ENCODE measurements around the gene ELP2. TPM values are rescaled to one million over a fixed set of nuclear protein-coding genes. Genes with fewer than 3 reads are reported as not detected.

Gene ELP2
- total and polyA plus RNA-seq, 2 donors (not counting 3 experiments of a cell fraction or from before 2014, with no cell fraction given) = 37.8 to 90.5 TPM

GRCh38 chr18:36101943-36102342 lies 27.8 kb upstream of the ELP2 start:
- no peaks in the 10 kb centered on the region for H3K79me2 ChIP-seq (ENCODE audit: control insufficient read depth, insufficient read depth, low read length)
- ChIA-PET CTCF (interaction anchor here (1.6 kb wide), 1 partner anchor 183 kb away, joined by 9 read pairs; no protein-coding TSS in a partner anchor), POLR2A (no interaction called here)
- H3K27ac ChIP-seq (ENCODE audit: insufficient read depth, low read depth, low read length) = no peak overlapping the region
- intact Hi-C loops (cut with micrococcal nuclease) (no loop called here), dilution Hi-C loops (cut with MboI; ENCODE audit: extremely low pct_ligation_motif_present, low sequenced_read_pairs) (no loop called here)
- no peaks in the 10 kb centered on the region for H3K9me1 ChIP-seq (replicated peaks; ENCODE audit: control insufficient read depth, extremely low read depth, insufficient read depth, low read length)
- no peaks in the 10 kb centered on the region for H3K4me1 ChIP-seq (ENCODE audit: control insufficient read depth, extremely low read depth, insufficient read depth, low read length)
- peaks cover 7 to 15% of the 10 kb centered on the region in 2 experiments for H3K27me3 ChIP-seq (ENCODE audit: control insufficient read depth in 2 of 2, insufficient read depth in 2 of 2, low read length in 2 of 2)
- H3K4me3 ChIP-seq (replicated peaks in 1 of 3; ENCODE audit: insufficient read depth in 1 of 3, low read depth in 1 of 3, low read length in 3 of 3) = no peak overlapping the region
- no peak for FAIRE-seq
- no peaks in the 10 kb centered on the region for H3K36me3 ChIP-seq (ENCODE audit: control insufficient read depth in 2 of 2, extremely low read depth in 1 of 2, insufficient read depth in 2 of 2, low read length in 2 of 2)
- TF ChIP-seq POLR2AphosphoS5 (IDR thresholded peaks at IDR 0.05; ENCODE audit: insufficient read depth, low read depth, low read length) (no peak), GATA2 (IDR thresholded peaks at IDR 0.05; ENCODE audit: insufficient read depth, insufficient read length, low read depth, low read length) (no peak), EZH2 (IDR thresholded peaks at IDR 0.05; ENCODE audit: borderline replicate concordance, low read depth, low read length, severe bottlenecking) (no peak), MYC (IDR thresholded peaks at IDR 0.05; ENCODE audit: low read depth, low read length) (no peak), MAX (IDR thresholded peaks at IDR 0.05; ENCODE audit: insufficient read depth, insufficient read length) (no peak), FOS (IDR thresholded peaks at IDR 0.05; ENCODE audit: borderline replicate concordance, insufficient read depth, low read length) (no peak), JUN (IDR thresholded peaks at IDR 0.05; ENCODE audit: borderline replicate concordance, insufficient read depth, insufficient read length, low read depth) (no peak), POLR2A (IDR thresholded peaks at IDR 0.05; ENCODE audit: low read depth, low read length) (no peak)
- TF ChIP-seq, protein P1, sequence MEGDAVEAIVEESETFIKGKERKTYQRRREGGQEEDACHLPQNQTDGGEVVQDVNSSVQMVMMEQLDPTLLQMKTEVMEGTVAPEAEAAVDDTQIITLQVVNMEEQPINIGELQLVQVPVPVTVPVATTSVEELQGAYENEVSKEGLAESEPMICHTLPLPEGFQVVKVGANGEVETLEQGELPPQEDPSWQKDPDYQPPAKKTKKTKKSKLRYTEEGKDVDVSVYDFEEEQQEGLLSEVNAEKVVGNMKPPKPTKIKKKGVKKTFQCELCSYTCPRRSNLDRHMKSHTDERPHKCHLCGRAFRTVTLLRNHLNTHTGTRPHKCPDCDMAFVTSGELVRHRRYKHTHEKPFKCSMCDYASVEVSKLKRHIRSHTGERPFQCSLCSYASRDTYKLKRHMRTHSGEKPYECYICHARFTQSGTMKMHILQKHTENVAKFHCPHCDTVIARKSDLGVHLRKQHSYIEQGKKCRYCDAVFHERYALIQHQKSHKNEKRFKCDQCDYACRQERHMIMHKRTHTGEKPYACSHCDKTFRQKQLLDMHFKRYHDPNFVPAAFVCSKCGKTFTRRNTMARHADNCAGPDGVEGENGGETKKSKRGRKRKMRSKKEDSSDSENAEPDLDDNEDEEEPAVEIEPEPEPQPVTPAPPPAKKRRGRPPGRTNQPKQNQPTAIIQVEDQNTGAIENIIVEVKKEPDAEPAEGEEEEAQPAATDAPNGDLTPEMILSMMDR (IDR thresholded peaks at IDR 0.05; ENCODE audit: extremely low read depth in 1 of 2, insufficient read depth in 1 of 2, low read depth in 1 of 2, low read length in 2 of 2) = no peak
- BruUV-seq (replicated peaks) = no TSS peak
- no peak overlapping the region for H3K9ac ChIP-seq (replicated peaks; ENCODE audit: extremely low read depth, insufficient read depth, low read length)
- no peak overlapping the region for H3K4me2 ChIP-seq (ENCODE audit: insufficient read depth, low read length)
- H3K9me3 ChIP-seq (replicated peaks; ENCODE audit: control insufficient read depth, insufficient read depth, low read length) = no peaks in the 10 kb centered on the region
- H4K20me1 ChIP-seq (replicated peaks; ENCODE audit: control insufficient read depth, extremely low read depth, insufficient read depth, low read length) = no peaks in the 10 kb centered on the region
- DNase-seq (ENCODE audit: low read depth, low spot score) = no peak
- no peak overlapping the region for H2AFZ ChIP-seq (ENCODE audit: low read depth, low read length)
